GM12801 (cell line): ENCODE data around the gene VAPA.

Experiments
- TF ChIP-seq, protein P1 (sequence below): IDR thresholded peaks from one replicate; pipeline ENCODE4 v1.5.1; 2011; ENCODE audit warnings: control low read depth; ENCODE audit not compliant: insufficient read length; ENCODE audit errors: extremely low read depth

Gene VAPA

DNA sequence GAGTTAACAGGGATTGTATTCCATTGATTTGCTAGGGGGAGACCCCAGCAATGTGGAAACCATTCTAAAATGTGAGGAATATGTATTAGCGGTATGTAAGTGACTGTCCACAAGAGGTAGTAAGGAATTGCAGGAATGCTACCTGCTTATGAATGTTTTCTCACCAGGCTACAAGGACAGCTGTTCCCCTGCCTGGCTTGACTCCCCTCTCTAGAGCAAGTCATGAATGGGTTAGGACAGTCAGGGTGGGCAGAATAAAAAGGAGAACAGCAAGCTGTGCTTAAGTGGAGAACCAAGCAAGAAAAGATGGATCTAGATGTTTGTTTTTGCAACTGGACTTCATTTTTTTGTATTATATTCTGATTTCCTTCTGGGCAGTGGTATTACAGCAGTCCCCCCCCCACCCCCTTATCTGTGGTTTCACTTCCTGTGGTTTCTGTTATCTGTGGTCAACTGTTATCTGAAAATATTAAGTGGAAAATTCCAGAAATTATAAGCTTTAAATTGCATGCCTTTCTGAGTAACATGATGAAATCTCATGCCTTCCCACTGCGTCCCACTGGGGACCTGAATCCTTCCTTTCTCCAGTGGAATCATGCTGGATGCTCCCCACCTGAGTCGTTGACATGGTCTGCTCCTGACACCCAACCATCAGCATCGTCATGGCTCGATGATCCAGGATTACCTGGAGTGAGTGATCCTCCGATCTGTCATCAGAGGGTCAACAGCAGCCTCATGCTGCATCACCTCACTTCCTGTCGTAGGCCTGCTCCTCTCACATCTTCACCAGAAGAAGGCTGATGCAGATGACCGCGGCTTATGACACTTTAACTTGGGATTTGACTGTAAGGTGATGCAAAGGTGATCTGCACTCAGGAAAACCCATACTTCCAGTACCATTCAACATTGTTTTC lies 52.2 kb downstream of the VAPA start:
- TF ChIP-seq, protein P1, sequence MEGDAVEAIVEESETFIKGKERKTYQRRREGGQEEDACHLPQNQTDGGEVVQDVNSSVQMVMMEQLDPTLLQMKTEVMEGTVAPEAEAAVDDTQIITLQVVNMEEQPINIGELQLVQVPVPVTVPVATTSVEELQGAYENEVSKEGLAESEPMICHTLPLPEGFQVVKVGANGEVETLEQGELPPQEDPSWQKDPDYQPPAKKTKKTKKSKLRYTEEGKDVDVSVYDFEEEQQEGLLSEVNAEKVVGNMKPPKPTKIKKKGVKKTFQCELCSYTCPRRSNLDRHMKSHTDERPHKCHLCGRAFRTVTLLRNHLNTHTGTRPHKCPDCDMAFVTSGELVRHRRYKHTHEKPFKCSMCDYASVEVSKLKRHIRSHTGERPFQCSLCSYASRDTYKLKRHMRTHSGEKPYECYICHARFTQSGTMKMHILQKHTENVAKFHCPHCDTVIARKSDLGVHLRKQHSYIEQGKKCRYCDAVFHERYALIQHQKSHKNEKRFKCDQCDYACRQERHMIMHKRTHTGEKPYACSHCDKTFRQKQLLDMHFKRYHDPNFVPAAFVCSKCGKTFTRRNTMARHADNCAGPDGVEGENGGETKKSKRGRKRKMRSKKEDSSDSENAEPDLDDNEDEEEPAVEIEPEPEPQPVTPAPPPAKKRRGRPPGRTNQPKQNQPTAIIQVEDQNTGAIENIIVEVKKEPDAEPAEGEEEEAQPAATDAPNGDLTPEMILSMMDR, result no peak

DNA sequence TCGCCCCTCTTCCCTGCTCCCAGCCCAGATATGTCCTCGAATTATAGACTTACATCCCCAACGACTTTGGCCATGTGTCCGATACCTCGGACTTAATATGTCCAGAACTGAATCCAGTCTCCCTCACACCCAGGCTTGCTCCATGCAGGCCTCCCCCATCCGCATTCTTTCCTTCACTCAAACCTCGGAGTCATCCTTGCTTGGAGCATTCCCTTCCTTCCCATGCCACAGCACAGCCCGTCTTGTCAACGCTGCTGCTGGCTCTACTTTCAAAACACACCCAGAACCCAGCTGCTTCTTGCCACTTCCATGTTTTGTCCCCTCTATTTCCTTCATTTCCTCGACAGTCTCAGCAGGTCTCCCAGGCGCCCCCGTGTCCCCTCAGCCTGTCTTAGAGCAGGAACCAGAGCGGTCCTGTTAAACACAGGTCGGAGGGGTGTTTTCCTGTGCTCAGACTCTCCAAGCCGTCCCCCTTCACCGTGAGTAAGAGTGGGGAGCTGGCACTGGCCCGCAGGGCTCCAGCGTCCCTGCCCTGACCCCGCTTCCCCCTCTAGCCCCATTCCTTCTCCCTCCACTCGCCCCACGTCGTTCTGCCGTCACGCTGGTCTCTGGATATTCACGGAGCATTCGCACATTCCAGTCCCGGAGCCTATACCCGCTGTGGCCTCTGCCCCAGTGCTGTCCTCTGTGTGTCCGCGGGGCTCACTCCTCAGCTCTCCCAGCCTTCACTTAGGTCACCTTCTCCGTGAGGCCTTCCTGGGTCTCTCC lies 54.4 kb downstream of the VAPA start:
- TF ChIP-seq, protein P1, result no peak

DNA sequence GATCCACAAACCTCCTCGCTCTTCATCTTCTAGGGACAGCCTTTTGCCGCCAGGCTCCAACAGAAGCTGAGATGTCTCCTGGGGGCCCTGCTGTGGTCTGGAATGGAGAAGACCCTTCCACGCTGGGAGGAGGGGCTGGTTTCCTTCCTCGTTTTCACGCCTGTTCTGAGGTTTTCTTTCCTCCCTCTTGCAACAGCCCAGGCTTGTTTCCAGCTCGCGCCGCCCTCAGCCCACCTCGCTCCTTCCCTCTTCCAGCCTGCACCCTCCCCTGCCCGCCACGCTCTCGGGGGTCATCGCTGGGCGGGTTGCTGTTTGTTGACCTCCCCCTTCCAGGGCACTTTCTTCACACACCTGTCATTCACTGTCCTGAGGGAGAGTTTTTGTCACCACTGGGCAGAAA lies 55.4 kb downstream of the VAPA start:
- TF ChIP-seq, protein P1, result no peak

DNA sequence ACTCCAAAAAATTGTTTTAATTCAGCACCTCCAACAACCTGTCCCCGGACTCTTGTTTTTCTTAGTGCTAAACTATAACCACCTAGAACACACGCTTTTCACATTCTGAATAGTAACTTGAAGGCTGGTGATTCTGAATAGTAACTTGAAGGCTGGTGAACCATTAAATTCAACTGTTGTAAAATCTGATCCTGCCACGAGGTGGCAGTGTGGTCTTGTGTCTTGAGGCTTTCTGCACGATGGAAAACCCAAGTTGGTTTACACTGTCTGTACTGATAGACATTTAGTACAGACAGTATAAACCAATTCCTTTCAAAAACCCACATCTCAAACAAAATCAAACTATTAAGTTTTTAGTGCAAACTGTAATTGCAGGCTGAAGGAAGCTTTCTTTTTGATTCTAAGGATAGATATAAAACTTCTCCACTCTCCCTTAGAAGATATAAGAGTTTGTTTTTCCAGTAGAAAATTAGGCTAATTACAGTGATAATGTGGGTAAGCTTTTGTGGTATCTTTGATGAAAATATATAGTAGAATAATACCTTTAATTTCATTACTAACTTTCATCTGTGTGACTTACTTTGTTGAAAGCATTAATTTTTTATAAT lies 57.6 kb downstream of the VAPA start:
- TF ChIP-seq, protein P1, result no peak

DNA sequence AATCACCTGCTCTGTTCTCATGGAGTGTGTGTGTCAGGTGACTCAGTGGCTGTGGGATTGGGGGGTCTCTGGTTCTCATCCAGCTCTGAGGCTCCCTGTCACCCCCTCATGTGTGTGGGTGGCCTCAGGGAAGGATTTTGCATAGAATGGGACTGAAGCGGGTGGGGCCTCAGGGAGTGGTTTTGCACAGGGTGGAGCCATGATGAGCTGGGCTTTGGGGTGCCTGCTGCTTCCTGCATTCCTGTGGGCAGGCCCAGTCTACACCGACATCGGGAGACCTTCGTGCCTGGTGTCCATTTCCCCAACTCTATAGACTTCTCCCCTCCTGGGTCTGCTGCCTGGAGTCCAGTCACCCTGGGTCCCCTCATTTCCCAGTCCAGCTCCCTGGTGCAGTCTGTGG lies 59.7 kb downstream of the VAPA start:
- TF ChIP-seq, protein P1, result no peak

DNA sequence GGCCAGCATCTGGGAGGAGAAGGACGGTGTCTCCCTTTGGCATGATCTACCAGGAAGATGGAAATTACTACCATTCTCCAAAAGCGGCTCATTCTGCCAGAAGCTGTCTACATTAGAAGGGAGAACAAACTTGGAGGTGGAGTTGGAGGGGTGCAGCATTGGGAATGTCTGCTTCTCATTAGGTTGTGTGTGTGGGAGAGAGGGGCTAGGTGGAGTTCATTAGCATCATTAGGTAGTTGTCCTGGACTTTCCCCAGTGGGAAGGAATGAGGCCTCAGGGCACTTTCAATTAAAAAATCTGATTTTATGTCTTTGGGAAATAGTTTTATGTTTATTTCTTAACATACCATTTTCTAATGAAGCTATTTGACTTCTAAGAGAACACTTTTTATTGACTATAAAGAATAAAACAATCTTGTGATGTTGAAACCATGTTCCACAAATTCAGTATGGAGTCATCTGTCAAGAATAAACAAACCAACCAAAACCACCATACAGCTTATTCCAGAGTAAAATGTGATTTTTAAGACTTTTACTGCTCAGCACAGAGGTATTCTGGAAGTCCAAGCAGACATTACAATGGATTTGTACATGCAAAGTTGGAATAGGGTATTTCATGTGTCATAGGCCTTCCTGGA lies 60.6 kb downstream of the VAPA start:
- TF ChIP-seq, protein P1, result no peak

DNA sequence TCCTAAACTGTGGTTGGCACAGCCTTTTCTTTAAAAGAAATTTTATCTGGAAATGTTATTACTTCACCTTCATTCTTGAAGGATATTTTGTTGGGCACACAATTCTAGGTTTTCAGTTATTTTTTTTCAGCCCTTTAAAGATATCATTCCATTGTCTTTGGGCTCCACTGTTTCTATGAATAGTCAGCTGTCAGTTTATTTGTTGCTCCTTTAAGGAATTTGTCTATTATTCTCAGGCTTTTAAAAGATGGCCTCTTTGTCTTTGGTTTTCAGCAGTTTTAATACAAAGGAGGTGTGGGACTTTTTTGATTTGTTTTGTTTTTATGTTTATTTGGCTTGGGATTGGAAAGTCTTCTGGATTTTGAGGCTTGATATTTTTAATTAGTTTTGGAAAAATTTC lies 61.8 kb downstream of the VAPA start:
- TF ChIP-seq, protein P1, result no peak
